Stimulated activated naive B cell treated with anti-CD40 and anti-IgM and Interleukin-4, amounts not matched to agents 10 μg/mL and 1 μg/mL and 100 μg/mL, for 72 hours (primary cell): ENCODE data around the gene ING3.
A peak's percentile ranks its signal among the peaks of the same experiment; 100 is the strongest.

ENCODE experiments used
- ATAC-seq, 2 donors: fragments of 150-1000 bp; cut with Tn5 transposase; replicated peaks; 2 replicates each; pipeline ENCODE4 v1.10.0; 2021; ENCODE audit warnings: moderate library complexity in 1 of 2
- DNase-seq: peaks from one replicate; pipeline ENCODE4 v3.0.0; 2021
- H3K27ac Mint-ChIP-seq: one replicate; pipeline ENCODE4 v1.8.0; 2022; ENCODE audit warnings: mild to moderate bottlenecking, mixed read lengths
- H3K27me3 Mint-ChIP-seq, 2 donors: one replicate each; pipeline ENCODE4 v1.8.0; 2022; ENCODE audit warnings: mixed read lengths in 2 of 2
- H3K36me3 Mint-ChIP-seq, 2 donors: one replicate each; pipeline ENCODE4 v1.8.0; 2022; ENCODE audit warnings: mixed read lengths in 2 of 2, mild to moderate bottlenecking in 1 of 2
- H3K4me1 Mint-ChIP-seq, 2 donors: one replicate each; pipeline ENCODE4 v1.8.0; 2022; ENCODE audit warnings: mixed read lengths in 2 of 2, mild to moderate bottlenecking in 1 of 2
- H3K4me3 Mint-ChIP-seq, 2 donors: one replicate each; pipeline ENCODE4 v1.8.0; 2022; ENCODE audit warnings: mild to moderate bottlenecking in 2 of 2, mixed read lengths in 2 of 2, moderate library complexity in 1 of 2
- H3K9me3 Mint-ChIP-seq, 2 donors: one replicate each; pipeline ENCODE4 v1.8.0; 2022; ENCODE audit warnings: mixed read lengths in 2 of 2, mild to moderate bottlenecking in 1 of 2

Gene ING3, protein sequence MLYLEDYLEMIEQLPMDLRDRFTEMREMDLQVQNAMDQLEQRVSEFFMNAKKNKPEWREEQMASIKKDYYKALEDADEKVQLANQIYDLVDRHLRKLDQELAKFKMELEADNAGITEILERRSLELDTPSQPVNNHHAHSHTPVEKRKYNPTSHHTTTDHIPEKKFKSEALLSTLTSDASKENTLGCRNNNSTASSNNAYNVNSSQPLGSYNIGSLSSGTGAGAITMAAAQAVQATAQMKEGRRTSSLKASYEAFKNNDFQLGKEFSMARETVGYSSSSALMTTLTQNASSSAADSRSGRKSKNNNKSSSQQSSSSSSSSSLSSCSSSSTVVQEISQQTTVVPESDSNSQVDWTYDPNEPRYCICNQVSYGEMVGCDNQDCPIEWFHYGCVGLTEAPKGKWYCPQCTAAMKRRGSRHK

DNA sequence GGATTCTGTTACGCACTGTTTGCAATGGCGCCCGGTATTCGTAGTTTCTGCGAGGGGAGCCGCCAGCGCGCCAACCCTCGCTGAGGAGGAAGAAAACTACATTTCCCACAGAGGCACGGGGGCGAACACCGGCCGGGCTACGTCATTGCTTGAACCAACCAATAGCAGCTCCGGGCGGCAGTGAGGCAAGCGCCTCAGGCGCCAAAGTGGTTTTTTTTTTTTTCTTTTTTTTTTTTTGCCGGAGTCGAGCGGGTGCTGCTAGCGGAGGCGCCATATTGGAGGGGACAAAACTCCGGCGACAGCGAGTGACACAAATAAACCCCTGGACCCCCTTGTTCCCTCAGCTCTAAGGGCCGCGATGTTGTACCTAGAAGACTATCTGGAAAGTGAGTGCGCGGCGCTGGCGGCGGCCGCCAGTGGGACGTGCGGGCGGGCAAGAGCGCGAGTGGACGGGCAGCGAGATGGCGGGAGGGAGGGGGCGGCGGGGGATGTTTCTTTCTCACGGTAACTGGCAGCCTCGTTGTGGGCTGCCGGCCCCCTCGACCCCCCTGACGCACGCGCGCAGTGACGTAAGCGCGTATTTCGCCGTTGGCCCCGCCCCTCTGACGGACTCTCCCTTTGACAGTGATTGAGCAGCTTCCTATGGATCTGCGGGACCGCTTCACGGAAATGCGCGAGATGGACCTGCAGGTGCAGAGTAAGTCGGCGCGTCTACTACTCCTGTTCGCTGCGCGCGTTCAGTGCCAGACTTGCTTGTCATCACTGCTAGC, at the start of gene ING3:
Gene ING3, plus strand, starts transcription at position 239 of the 770 bp plus-strand sequence. Its CDS starts 120 bp downstream, at position 359.
- ATAC-seq, result peak; percentile 95 to 97
- peaks cover 6 to 9% of the 10 kb centered on the region in 2 donors for H3K36me3 Mint-ChIP-seq

DNA sequence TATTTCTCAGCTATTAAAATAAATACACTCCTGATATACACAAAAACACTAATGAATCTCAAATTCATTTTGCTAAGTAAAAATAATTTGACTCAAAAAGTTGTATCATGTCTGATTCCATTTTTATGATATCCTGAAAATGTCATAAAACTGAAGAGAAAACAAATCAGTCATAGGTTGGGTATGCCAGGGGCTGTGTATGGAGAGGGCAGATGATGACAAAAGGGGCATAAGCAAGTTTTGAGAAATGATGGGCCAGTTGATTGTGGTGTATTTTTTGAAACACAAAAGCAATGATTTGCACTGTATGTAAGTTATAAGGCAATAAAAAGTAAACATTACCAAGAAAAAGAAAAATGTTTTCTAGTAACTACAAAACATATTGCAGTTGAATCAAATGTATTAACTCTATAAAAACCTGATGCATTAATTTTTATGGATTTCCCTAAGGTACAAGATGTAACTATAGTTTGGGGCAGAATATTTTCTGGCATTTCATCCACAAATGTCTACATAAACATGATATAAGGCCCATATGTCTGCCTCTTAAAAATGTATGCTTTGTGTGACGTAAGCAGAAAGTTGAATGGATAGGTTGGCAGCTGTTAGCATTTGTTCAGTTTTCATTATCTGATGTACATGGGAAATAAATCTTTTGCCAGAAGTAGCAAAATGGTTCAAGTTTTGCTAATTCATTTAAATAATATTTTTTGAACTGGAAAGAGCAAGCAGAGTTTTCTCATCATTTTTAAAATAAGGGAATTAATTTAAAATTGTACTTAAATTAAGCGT, 35.1 kb upstream of the ING3 start:
- Mint-ChIP-seq H3K27me3 (peaks cover 5 to 7% of the 10 kb centered on the region in 2 donors), H3K27ac (no peak overlapping the region), H3K4me1 (no peaks in the 10 kb centered on the region), H3K4me3 (no peak overlapping the region), H3K9me3 (peaks cover 2 to 6% of the 10 kb centered on the region in 2 donors), H3K36me3 (no peaks in the 10 kb centered on the region)
- DNase-seq (no peak), ATAC-seq (no peak)

More for the DNA sequence above, at the start of gene ING3:
- H3K4me3 Mint-ChIP-seq, result peak within 1 kb of the TSS; percentile 89 to 96
- peak; percentile 96 for DNase-seq
- peak within 1 kb of the TSS; percentile 100 for H3K27ac Mint-ChIP-seq
- no peaks in the 10 kb centered on the region for H3K9me3 Mint-ChIP-seq
- peaks cover 6 to 19% of the 10 kb centered on the region in 2 donors for H3K4me1 Mint-ChIP-seq
- no peaks in the 10 kb centered on the region for H3K27me3 Mint-ChIP-seq

DNA sequence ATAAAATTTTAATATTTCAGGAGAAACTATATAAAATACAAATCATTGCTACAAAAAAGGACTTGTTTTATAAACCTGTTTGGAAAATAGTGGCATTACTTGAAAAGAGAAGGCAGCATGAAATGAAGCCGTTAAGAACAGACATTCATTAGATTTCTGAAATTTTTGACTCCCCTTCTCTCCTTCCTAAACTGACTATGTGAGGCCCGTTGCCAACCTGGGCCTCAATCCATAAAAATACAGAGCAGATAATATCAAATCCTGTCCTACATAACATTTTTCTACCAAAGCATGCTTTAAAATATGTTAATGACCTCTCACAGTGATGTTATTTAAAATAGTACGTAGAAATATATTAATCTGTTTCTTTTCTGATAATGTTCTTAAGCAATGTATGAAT, 34.5 kb upstream of the ING3 start:
- H3K27ac Mint-ChIP-seq, result no peak overlapping the region
- H3K36me3 Mint-ChIP-seq, result no peaks in the 10 kb centered on the region
- no peaks in the 10 kb centered on the region for H3K4me1 Mint-ChIP-seq
- H3K4me3 Mint-ChIP-seq, result no peak overlapping the region
- H3K27me3 Mint-ChIP-seq, result peaks cover 5 to 7% of the 10 kb centered on the region in 2 donors
- DNase-seq (no peak), ATAC-seq (no peak)
- peaks cover 2 to 6% of the 10 kb centered on the region in 2 donors for H3K9me3 Mint-ChIP-seq

DNA sequence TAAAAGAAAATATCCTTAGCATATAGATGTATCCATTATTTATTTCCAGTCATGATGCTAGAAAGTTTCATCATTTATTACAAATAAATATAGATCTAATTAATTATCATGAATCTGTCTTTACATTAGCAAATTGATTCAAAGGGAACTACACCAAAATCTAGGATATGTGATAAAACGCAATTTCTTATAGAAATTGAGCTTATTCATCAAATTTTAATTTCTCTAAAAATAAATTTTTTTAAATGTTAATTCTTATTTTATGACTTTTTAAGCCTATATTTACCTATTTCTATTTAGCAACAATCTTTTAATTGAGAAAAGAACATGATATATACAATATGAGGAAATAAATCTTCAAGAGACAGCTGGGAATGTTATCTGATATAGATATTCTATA, 34.0 kb upstream of the ING3 start:
- Mint-ChIP-seq H3K4me1 (no peaks in the 10 kb centered on the region), H3K36me3 (no peaks in the 10 kb centered on the region), H3K9me3 (peaks cover 2 to 6% of the 10 kb centered on the region in 2 donors), H3K4me3 (no peak overlapping the region), H3K27me3 (peaks cover 5 to 7% of the 10 kb centered on the region in 2 donors), H3K27ac (no peak overlapping the region)
- ATAC-seq (no peak), DNase-seq (no peak)

DNA sequence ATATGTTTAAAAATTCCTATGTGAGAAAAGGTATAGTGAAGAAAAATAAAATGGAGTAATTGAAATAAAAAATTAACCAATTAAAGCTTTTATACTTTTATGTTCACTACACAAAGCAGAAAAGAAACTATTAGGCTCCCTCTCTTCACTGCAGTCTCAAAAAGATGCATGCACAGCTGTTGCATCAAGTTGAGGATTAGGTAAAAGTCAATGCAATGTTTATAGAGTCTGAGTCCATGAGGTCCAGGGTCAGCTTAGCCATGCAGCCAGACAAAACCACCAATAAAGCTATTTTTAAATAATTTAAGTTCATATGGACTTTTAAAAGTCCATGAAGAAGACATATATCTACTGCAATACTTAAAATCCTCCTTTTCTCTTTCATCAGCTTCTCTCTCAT, 31.1 kb upstream of the ING3 start:
- H3K36me3 Mint-ChIP-seq, result no peaks in the 10 kb centered on the region

DNA sequence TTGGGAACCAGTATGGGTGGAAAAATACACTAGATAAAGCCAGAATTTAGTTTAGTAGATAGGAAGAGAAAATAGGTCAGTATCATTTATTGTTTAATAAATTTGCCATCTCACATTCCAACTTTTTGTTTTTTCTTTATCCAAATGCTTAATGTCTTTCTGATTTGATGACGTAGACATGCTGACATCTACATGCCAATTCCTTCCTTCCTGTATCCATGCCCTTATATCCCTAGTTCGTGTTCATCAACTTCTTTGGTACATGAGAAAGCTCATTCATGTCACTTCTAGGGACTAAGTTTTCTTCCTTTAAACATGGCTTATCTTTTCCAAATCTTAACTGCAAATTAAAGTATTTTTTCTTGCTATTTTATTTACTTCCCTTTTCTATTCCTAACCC, 30.5 kb upstream of the ING3 start:
- peaks cover 9 to 13% of the 10 kb centered on the region in 2 donors for H3K27me3 Mint-ChIP-seq
- no peak for DNase-seq
- no peak overlapping the region for H3K4me3 Mint-ChIP-seq
- no peaks in the 10 kb centered on the region for H3K4me1 Mint-ChIP-seq
- H3K36me3 Mint-ChIP-seq, result no peaks in the 10 kb centered on the region
- H3K9me3 Mint-ChIP-seq, result no peaks in the 10 kb centered on the region
- no peak overlapping the region for H3K27ac Mint-ChIP-seq
- ATAC-seq, result no peak

More for the DNA sequence above, 31.1 kb upstream of the ING3 start:
- Mint-ChIP-seq H3K27me3 (peaks cover 5 to 7% of the 10 kb centered on the region in 2 donors), H3K4me3 (no peak overlapping the region), H3K4me1 (no peaks in the 10 kb centered on the region), H3K9me3 (no peaks in the 10 kb centered on the region), H3K27ac (no peak overlapping the region)
- ATAC-seq (no peak), DNase-seq (no peak)

DNA sequence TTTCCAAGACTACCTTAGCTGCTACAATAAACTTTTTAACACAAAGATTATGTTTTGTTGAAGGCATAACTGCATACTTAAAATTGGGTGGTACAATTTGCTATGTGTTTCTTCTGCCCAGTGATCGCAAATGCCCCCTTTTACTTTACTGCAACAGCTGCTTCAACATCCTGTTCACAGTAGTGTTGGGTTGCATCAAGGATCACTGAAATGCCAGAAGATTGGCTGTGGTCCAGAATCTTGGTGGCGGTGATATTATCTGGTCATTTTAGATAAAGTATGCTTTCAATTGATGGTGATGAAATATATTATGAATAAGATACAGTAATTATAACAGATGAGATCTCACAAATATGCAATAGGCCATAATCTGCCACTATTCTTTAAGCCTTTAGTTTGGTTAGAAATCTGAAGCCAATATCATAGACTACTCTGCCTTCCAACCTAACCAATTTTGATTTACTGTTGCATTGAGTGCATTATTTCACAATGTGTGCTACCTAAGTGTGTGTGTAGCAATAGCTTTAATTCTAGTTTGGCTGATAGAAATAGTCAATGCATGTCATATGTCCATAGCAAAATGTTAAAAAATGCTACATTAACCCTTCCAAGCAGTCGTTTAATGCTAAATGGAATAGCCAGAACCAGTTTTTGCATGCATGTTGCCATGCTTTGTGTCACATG, 29.8 kb upstream of the ING3 start:
- Mint-ChIP-seq H3K4me3 (no peak overlapping the region), H3K27me3 (peaks cover 9 to 17% of the 10 kb centered on the region in 2 donors), H3K9me3 (no peaks in the 10 kb centered on the region), H3K4me1 (no peaks in the 10 kb centered on the region), H3K36me3 (no peaks in the 10 kb centered on the region), H3K27ac (no peak overlapping the region)
- DNase-seq, result no peak
- no peak for ATAC-seq

DNA sequence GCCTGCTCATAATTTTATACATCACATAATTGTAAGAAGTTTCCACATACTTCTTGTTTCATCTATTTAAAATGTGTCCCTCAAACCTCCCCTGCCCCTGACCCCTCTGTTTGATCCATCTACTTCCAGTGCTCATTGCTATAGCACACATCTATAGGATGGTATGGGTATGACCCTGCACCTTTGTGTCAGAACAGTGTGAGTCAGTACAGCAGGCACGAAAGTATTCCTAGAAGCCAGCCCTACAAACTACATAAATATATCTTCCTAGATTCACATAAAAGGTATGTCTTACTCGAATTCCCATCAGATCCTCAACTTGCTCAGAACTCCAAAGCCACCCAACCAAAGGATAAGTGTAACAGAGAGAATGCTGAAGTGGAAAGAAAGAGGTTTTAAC, 25.7 kb upstream of the ING3 start:
- DNase-seq (no peak), ATAC-seq (no peak)
- Mint-ChIP-seq H3K36me3 (no peaks in the 10 kb centered on the region), H3K27me3 (peaks cover 4 to 16% of the 10 kb centered on the region in 2 donors), H3K4me1 (peaks cover 7 to 13% of the 10 kb centered on the region in 2 donors), H3K9me3 (no peaks in the 10 kb centered on the region), H3K27ac (no peak overlapping the region), H3K4me3 (no peak overlapping the region)

DNA sequence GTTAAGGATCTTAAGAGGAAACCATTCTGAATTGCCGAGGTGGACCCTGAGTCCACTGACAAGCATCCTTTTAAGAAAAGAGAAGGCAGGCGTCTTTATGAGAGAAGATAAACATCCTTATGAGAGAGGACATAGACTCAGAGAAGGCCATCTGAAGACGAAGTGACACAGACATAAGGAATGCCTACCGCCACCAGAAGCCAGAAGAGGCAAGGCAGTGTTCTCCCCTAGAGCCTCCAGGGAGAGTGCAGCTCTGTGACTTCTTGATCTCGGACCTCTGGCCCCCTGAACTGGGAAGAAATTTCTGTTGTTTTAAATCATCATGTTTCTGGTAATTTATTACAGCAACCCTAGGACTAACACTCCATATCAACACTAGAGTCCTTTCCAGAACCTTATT, 25.2 kb upstream of the ING3 start:
- ATAC-seq (no peak), DNase-seq (no peak)
- no peak overlapping the region for H3K27ac Mint-ChIP-seq
- H3K36me3 Mint-ChIP-seq, result no peaks in the 10 kb centered on the region
- no peaks in the 10 kb centered on the region for H3K9me3 Mint-ChIP-seq
- H3K27me3 Mint-ChIP-seq, result peaks cover 4 to 11% of the 10 kb centered on the region in 2 donors
- peaks cover 7 to 13% of the 10 kb centered on the region in 2 donors for H3K4me1 Mint-ChIP-seq
- no peak overlapping the region for H3K4me3 Mint-ChIP-seq

DNA sequence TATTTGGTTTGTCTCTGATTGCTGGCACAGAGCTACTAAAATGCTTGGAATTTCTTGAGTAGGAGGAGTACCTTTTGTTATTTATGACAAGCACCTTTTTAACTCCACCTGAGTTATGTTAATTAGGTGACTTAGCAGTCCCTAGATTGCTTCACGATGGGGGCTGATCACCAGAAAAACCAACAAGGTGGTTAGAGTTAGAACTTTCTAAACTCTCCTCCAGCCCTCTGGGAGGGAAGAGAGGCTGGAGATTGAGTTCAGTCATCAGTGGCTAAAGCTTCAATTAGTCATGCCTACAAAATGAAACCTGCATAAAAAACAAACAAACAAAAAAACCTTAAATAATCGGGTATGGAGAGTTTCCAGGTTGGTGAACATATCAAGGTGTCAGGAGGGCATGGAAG, 23.6 kb upstream of the ING3 start:
- H3K36me3 Mint-ChIP-seq, result no peaks in the 10 kb centered on the region
- H3K4me1 Mint-ChIP-seq, result peaks cover 9 to 13% of the 10 kb centered on the region in 2 donors
- no peak overlapping the region for H3K27ac Mint-ChIP-seq
- H3K27me3 Mint-ChIP-seq, result peaks cover 4 to 17% of the 10 kb centered on the region in 2 donors
- ATAC-seq (no peak), DNase-seq (no peak)
- H3K4me3 Mint-ChIP-seq, result no peak overlapping the region
- H3K9me3 Mint-ChIP-seq, result no peaks in the 10 kb centered on the region

DNA sequence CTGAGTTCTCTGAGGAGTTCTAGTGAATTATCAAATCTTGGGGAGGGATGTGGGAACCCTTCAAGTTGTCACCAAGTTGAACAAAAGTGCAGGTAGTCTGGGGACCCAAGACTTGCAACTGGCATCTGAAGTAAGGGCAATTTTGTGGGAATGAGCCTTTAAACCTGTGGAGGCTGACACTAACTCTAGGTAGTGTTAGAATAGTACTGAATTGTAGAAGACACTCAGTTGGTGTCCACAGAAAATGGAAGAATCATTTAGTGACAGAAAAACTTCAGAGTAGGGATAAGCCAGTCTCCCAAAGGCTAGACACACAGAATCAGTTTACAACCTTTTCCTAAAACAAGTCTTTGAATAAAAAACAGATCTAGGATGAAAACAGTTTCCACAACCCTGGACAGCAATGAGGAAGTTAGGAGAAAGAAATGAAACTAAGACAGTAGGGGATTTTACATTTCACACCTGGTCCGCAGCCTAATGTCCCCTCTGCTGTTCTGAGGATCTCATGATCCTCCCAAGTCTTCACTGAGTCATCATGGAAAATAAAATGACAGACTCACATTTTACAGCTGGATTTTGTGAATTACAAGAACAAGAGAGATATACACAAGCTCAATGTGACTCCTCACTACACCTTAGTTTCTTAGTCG, 23.0 kb upstream of the ING3 start:
- ATAC-seq (peak; percentile 75 to 95), DNase-seq (no peak)
- peaks cover 4 to 17% of the 10 kb centered on the region in 2 donors for H3K27me3 Mint-ChIP-seq
- peaks cover 9 to 13% of the 10 kb centered on the region in 2 donors for H3K4me1 Mint-ChIP-seq
- H3K4me3 Mint-ChIP-seq, result no peak overlapping the region
- no peaks in the 10 kb centered on the region for H3K36me3 Mint-ChIP-seq
- H3K27ac Mint-ChIP-seq, result no peak overlapping the region
- no peaks in the 10 kb centered on the region for H3K9me3 Mint-ChIP-seq

DNA sequence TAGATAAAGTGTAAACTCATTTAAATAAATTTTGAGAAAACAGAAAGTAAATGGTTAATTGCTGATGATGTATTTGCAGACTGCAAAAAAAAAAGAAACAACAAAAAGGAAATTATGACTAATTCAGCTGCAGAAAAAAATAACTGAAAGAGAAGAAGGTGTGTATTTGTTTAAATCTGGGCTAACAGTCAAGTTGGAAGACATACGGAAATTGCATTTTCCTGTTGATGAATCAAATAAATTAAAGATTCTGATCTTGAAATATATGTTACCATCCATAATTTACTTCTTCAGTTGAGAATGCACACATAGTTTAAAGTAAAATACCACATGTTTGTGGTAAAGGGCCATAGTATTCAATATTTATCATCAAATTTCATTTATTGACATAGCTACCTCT, 19.3 kb upstream of the ING3 start:
- no peaks in the 10 kb centered on the region for H3K9me3 Mint-ChIP-seq
- ATAC-seq (no peak), DNase-seq (no peak)
- peaks cover 6 to 11% of the 10 kb centered on the region in 2 donors for H3K27me3 Mint-ChIP-seq
- peaks cover 9 to 13% of the 10 kb centered on the region in 2 donors for H3K4me1 Mint-ChIP-seq
- H3K27ac Mint-ChIP-seq, result no peak overlapping the region
- H3K36me3 Mint-ChIP-seq, result no peaks in the 10 kb centered on the region
- H3K4me3 Mint-ChIP-seq, result no peak overlapping the region

DNA sequence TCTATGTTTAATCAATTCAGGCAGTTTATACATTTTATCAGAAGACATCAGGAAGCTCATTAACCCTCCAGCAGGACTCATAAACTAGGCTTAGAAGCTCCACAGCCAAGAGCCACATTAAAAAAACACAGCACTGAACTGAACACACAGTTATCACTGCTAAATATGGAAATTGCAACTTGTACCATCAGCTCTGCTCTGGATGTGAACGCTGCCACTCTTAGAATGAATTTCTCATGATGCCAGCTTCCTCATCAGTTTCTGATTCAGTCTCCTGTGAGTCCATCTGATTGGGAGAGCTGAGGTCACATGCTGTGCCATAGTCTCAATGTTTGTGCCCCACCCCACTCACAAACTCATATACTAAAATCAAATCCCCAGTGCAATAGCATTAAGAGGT, 17.1 kb upstream of the ING3 start:
- ATAC-seq (no peak), DNase-seq (no peak)
- Mint-ChIP-seq H3K9me3 (no peaks in the 10 kb centered on the region), H3K27me3 (peaks cover 6 to 11% of the 10 kb centered on the region in 2 donors), H3K4me3 (no peak overlapping the region), H3K27ac (no peak overlapping the region), H3K4me1 (peaks cover 0 to 2% of the 10 kb centered on the region in 2 donors), H3K36me3 (no peaks in the 10 kb centered on the region)
